Natural killer cell (primary cell): ENCODE data around the gene DBT. TPM values are rescaled to one million over a fixed set of nuclear protein-coding genes. Genes with fewer than 3 reads are reported as not detected.

Experiments
- ATAC-seq, 3 donors: fragments of 150-1000 bp in 2 of 3; fragments of 200-7000 bp in 1 of 3; cut with Tn5 transposase; 1 replicate in 1 of 3; 2 replicates in 2 of 3; pipeline ENCODE4 v1.10.0; 2021; ENCODE audit warnings: mild to moderate bottlenecking in 2 of 3, moderate library complexity in 2 of 3
- DNase-seq, 2 donors: peaks; one replicate each; pipeline versions ENCODE4 v3.0.0 to v3.0.0-alpha.2; 2013 to 2021; ENCODE audit warnings: mixed read lengths in 1 of 2
- H3K27ac ChIP-seq: one replicate; pipeline ENCODE4 v1.5.1; 2013; ENCODE audit warnings: mild to moderate bottlenecking, low read length
- H3K27me3 ChIP-seq: one replicate; pipeline ENCODE4 v1.6.1; 2013; ENCODE audit warnings: low read length; ENCODE audit not compliant: control insufficient read depth, insufficient read depth
- H3K36me3 ChIP-seq: one replicate; pipeline ENCODE4 v1.6.1; 2013; ENCODE audit warnings: low read length; ENCODE audit not compliant: control insufficient read depth, insufficient read depth
- H3K4me1 ChIP-seq: one replicate; pipeline ENCODE4 v1.6.1; 2013; ENCODE audit warnings: low read length; ENCODE audit not compliant: control insufficient read depth, insufficient read depth
- H3K4me3 ChIP-seq: one replicate; pipeline ENCODE4 v1.5.1; 2013; ENCODE audit warnings: low read length
- H3K9me3 ChIP-seq: one replicate; pipeline ENCODE4 v1.6.1; 2013; ENCODE audit warnings: low read length; ENCODE audit not compliant: control insufficient read depth, insufficient read depth
- H3K27ac Mint-ChIP-seq, 2 donors: one replicate each; pipeline ENCODE4 v1.8.0; 2022; ENCODE audit warnings: mild to moderate bottlenecking in 2 of 2, mixed read lengths in 2 of 2, moderate library complexity in 1 of 2
- H3K27me3 Mint-ChIP-seq, 2 donors: one replicate each; pipeline ENCODE4 v1.8.0; 2022; ENCODE audit warnings: low read depth in 2 of 2, mixed read lengths in 2 of 2
- H3K36me3 Mint-ChIP-seq: one replicate; pipeline ENCODE4 v1.8.0; 2022; ENCODE audit warnings: mixed read lengths
- H3K4me1 Mint-ChIP-seq, 2 donors: one replicate each; pipeline ENCODE4 v1.8.0; 2022; ENCODE audit warnings: mixed read lengths in 2 of 2
- H3K4me3 Mint-ChIP-seq: one replicate; pipeline ENCODE4 v1.8.0; 2022; ENCODE audit warnings: mild to moderate bottlenecking, moderate library complexity, mixed read lengths
- H3K9me3 Mint-ChIP-seq, 2 donors: one replicate each; pipeline ENCODE4 v1.8.0; 2022; ENCODE audit warnings: mixed read lengths in 2 of 2
- CTCF ChIP-seq: fragments of 200-600 bp; IDR thresholded peaks from one replicate; pipeline ENCODE4 v1.8.0; 2022; ENCODE audit warnings: antibody characterized with exemption
- WGBS: methylation state at CpG from one replicate; pipeline ENCODE4 v1.1.7; 2013; ENCODE audit warnings: missing lambda C conversion rate; ENCODE audit not compliant: insufficient coverage; 5-methylcytosine and 5-hydroxymethylcytosine counted together
- intact Hi-C: fragments of 100-400 bp; cut with micrococcal nuclease; formaldehyde crosslinking; loops from one replicate; pipeline ENCODE4 v1.14.2; 2022
- total RNA-seq, 4 donors: library from RNA; stranded (reverse); fragments of 120-200 nt in 1 of 4; gene quantifications; one replicate each; pipeline versions ENCODE4 v1.2.3 to v1.2.4, GENCODE V29; 2013 to 2022

DBT gene
- total RNA-seq, 3 donors from 2014 or later (not counting 1 experiment from before 2014, with no cell fraction given), result 9.9 to 11.5 (median 10.2) TPM

- Histone ChIP-seq H3K4me3 (no peak overlapping the region), H3K27me3 (no peaks in the 10 kb centered on the region), H3K36me3 (peaks cover 29% of the 10 kb centered on the region), H3K27ac (no peak overlapping the region), H3K4me1 (no peaks in the 10 kb centered on the region), H3K9me3 (no peaks in the 10 kb centered on the region)
- ATAC-seq (no peak), DNase-seq (no peak)
- Mint-ChIP-seq H3K9me3 (no peaks in the 10 kb centered on the region), H3K4me1 (no peaks in the 10 kb centered on the region), H3K4me3 (no peak overlapping the region), H3K36me3 (peaks cover 27% of the 10 kb centered on the region), H3K27ac (no peak overlapping the region), H3K27me3 (no peaks in the 10 kb centered on the region)
- WGBS, result 100% methylated on average over 1 of the region's 1 CpG
- intact Hi-C loops, result no loop called here
- TF ChIP-seq CTCF, result no peak
Measured at GRCh38 chr1:100198596-100198995, 51.0 kb downstream of the DBT start.

DNA sequence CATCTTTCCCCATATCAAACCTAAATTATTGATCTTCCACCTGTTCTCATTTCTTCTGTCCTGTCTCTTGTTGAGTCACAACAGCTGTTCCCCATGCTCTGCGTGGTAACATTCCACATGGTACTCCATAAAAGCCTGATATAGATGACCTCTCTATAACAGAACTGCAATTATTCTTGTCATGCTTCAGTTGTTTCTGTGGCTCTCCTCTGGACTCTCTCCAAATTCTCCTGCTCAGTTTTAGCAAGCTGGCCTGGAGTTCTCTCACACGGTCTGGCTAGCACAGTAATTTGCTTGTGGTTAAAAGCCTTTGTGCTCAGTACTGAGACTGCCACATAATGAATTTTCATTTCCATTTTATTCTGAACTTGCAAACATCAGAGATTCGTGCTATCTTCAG, 61.0 kb downstream of the DBT start:
- Histone ChIP-seq H3K36me3 (no peaks in the 10 kb centered on the region), H3K9me3 (no peaks in the 10 kb centered on the region), H3K4me3 (no peak overlapping the region), H3K4me1 (no peaks in the 10 kb centered on the region), H3K27ac (no peak overlapping the region), H3K27me3 (no peaks in the 10 kb centered on the region)
- no peak for DNase-seq
- Mint-ChIP-seq H3K27me3 (no peaks in the 10 kb centered on the region), H3K4me3 (no peak overlapping the region), H3K36me3 (peaks cover 7% of the 10 kb centered on the region), H3K27ac (no peak overlapping the region), H3K4me1 (no peaks in the 10 kb centered on the region), H3K9me3 (no peaks in the 10 kb centered on the region)
- intact Hi-C loops, result no loop called here
- no peak for ATAC-seq
- WGBS, result 88% methylated on average over 3 of the region's 3 CpGs
- TF ChIP-seq CTCF, result no peak

DNA sequence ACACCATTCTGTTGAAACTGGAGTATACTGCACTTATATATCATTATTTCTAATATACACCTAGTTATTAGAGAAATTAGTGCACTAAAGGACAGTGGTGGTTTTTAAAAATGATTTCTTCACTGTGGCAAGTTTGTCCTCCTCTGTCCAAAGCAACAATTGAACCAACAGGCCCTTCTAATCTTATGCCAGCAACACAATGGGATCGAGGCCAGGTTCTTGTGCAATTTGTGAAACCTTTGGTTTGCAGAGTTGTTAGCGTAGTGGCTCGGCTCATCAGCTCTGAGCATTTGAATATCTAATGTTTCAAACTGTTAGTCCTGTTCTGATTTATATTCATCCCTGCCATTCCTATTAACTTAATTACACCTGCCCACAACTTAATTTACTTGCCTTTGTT, 61.7 kb downstream of the DBT start:
- H3K27ac Mint-ChIP-seq, result no peak overlapping the region
- H3K9me3 ChIP-seq, result no peaks in the 10 kb centered on the region
- DNase-seq (no peak), ATAC-seq (no peak)
- H3K27ac ChIP-seq, result no peak overlapping the region
- no peak for TF ChIP-seq CTCF
- H3K4me3 ChIP-seq, result no peak overlapping the region
- intact Hi-C loops, result no loop called here
- H3K36me3 Mint-ChIP-seq, result peaks cover 7% of the 10 kb centered on the region
- no peaks in the 10 kb centered on the region for H3K27me3 ChIP-seq
- no peaks in the 10 kb centered on the region for H3K9me3 Mint-ChIP-seq
- no peaks in the 10 kb centered on the region for H3K4me1 Mint-ChIP-seq
- H3K4me1 ChIP-seq, result no peaks in the 10 kb centered on the region
- H3K36me3 ChIP-seq, result no peaks in the 10 kb centered on the region
- H3K4me3 Mint-ChIP-seq, result no peak overlapping the region
- 96% methylated on average over 3 of the region's 3 CpGs for WGBS
- H3K27me3 Mint-ChIP-seq, result no peaks in the 10 kb centered on the region

GRCh38 chr1:100184536-100184935, 65.1 kb downstream of the DBT start:
- WGBS, result 9% methylated on average over 1 of the region's 1 CpG
- no peak for DNase-seq
- no peaks in the 10 kb centered on the region for H3K9me3 ChIP-seq
- Mint-ChIP-seq H3K27ac (no peak overlapping the region), H3K4me1 (no peaks in the 10 kb centered on the region), H3K9me3 (no peaks in the 10 kb centered on the region), H3K4me3 (no peak overlapping the region), H3K36me3 (no peaks in the 10 kb centered on the region), H3K27me3 (no peaks in the 10 kb centered on the region)
- no peaks in the 10 kb centered on the region for H3K4me1 ChIP-seq
- intact Hi-C loops, result no loop called here
- no peaks in the 10 kb centered on the region for H3K27me3 ChIP-seq
- H3K27ac ChIP-seq, result no peak overlapping the region
- TF ChIP-seq CTCF, result no peak
- H3K4me3 ChIP-seq, result no peak overlapping the region
- no peak for ATAC-seq
- no peaks in the 10 kb centered on the region for H3K36me3 ChIP-seq
